Fibroblast of villous mesenchyme (primary cell): Measurements from ENCODE around the gene TIGD2. TPM values are rescaled to one million over a fixed set of nuclear protein-coding genes. Genes with fewer than 3 reads are reported as not detected.

Experiments
- DNase-seq: peaks from one replicate; pipeline ENCODE4 v3.0.0-alpha.2; 2010; ENCODE audit warnings: low read depth
- H3K4me3 ChIP-seq: 2 replicates; pipeline ENCODE4 v1.5.1; 2011; ENCODE audit warnings: low read depth, mild to moderate bottlenecking, low read length
- CTCF ChIP-seq: IDR thresholded peaks from 2 replicates; pipeline ENCODE4 v1.5.1; 2012; ENCODE audit warnings: low read depth, mild to moderate bottlenecking, low read length; ENCODE audit not compliant: insufficient read depth
- total RNA-seq: library from RNA; depleted of rRNA; stranded (reverse); fragments of >200 nt; gene quantifications from 2 replicates; pipeline ENCODE4 v1.2.3, GENCODE V29; 2012

The TIGD2 gene
- total RNA-seq, 1 donor = 12.5 TPM

DNA sequence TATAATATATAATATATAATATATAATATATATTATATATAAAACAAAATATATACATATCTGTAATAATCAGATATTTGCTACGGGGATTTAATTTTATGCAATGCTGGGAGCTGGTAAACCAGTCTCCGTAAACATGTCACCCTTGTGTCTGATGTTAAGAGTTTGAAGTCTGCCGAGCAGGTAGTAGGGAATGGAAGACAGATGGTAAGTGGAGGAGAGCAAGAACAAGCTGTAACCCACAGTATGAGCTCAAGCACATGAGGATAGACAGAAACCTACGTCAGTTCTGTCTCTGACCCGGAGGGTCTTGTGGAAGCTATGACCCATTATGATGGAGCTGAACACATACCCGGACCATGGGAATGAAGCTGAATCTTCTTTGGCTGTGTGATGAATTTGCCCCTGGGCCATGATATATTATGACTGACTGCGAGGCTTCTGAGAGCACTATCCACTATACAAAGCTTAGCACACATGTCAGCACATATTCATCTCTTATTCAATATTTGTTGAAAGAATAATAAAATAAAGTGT is 46.2 kb downstream of the TIGD2 start:
- DNase-seq = no peak
- TF ChIP-seq CTCF = no peak

GRCh38 chr4:89158884-89159503 is 47.7 kb downstream of the TIGD2 start:
- peak; percentile 76 for TF ChIP-seq CTCF
- peak; percentile 40 for DNase-seq
- H3K4me3 ChIP-seq = no peak overlapping the region

More for the DNA sequence above, 46.2 kb downstream of the TIGD2 start:
- no peak overlapping the region for H3K4me3 ChIP-seq

GRCh38 chr4:89160806-89161205 is 49.5 kb downstream of the TIGD2 start:
- no peak overlapping the region for H3K4me3 ChIP-seq
- no peak for TF ChIP-seq CTCF
- DNase-seq = no peak

GRCh38 chr4:89161841-89162240 is 50.5 kb downstream of the TIGD2 start:
- DNase-seq = peak; percentile 36
- no peak overlapping the region for H3K4me3 ChIP-seq
- no peak for TF ChIP-seq CTCF

DNA sequence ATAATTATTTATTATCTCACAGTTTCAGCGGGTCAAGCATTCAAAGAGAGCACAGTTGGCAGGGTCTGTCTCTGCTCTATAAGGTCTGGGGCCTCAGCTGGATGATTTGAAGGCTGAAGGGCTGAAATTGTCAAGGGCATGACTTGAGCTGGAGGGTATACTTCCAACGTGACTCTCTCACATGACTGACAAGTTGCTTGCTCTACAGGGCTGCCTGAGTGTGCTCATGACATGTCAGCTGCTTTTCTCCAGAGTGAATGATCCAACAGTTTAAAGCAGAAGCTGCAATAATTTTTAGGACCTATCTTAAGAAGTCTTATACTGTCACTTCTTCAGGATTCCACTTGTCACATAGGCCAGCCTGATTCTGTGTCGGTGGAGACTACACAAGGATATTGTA is 51.2 kb downstream of the TIGD2 start:
- no peak for TF ChIP-seq CTCF
- no peak for DNase-seq
- no peak overlapping the region for H3K4me3 ChIP-seq

GRCh38 chr4:89162987-89163386 is 51.7 kb downstream of the TIGD2 start:
- no peak for TF ChIP-seq CTCF
- no peak overlapping the region for H3K4me3 ChIP-seq
- no peak for DNase-seq

DNA sequence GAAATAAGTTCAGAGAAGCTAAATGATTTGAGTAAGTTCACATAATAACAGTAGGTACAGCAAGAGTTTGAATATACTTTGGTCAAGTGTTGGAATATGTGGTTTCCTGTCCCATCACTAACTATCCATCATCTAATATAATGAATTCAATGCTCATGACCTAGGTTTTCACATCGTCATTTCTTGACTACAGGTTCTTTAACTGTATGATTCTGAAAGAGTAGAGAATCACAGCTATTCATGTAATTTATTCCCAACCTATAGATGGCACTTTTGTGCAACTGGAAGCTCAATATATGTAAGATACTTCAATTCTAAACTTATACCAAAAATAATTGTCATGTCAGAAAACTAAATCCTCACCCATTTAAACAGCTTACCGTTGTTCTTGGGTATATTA is 53.1 kb downstream of the TIGD2 start:
- no peak for DNase-seq
- TF ChIP-seq CTCF = no peak
- no peak overlapping the region for H3K4me3 ChIP-seq
